Ecto neural progenitor cell (in vitro differentiated cells): ENCODE data around the gene TDRD10.

Source experiments
- DNase-seq: peaks from one replicate; pipeline ENCODE4 v3.0.0-alpha.2; 2018; ENCODE audit warnings: low spot score

The TDRD10 gene

GRCh38 chr1:154578058-154578418 is 76.0 kb downstream of the TDRD10 start:
- DNase-seq = no peak

- no peak for DNase-seq
These were observed 77.4 kb downstream of the TDRD10 start for GRCh38 chr1:154579374-154579773.

DNA sequence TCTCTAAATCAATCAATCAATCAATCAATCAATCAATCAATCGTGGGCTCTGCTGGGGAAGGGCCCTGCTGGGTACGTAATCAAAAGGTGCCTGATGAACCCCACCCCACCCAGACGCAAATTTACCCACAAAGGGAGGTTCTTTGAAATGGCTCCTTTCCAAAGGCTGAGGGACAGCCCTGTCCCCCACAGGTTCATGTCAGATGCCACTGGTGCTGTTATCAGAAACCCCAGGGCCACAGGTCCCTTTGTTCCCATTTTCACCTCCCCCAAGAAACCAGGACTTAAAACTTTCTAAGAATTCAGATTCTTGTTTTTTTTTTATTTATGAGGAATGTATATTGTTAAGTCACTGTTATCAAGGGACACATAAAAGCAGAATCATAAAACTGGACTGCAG is 79.7 kb downstream of the TDRD10 start:
- DNase-seq = no peak

- DNase-seq = no peak
These were observed 80.9 kb downstream of the TDRD10 start for GRCh38 chr1:154582885-154583284.

GRCh38 chr1:154583773-154584172 is 81.8 kb downstream of the TDRD10 start:
- DNase-seq = no peak

- no peak for DNase-seq
These were observed 82.4 kb downstream of the TDRD10 start for GRCh38 chr1:154584267-154584994.

DNA sequence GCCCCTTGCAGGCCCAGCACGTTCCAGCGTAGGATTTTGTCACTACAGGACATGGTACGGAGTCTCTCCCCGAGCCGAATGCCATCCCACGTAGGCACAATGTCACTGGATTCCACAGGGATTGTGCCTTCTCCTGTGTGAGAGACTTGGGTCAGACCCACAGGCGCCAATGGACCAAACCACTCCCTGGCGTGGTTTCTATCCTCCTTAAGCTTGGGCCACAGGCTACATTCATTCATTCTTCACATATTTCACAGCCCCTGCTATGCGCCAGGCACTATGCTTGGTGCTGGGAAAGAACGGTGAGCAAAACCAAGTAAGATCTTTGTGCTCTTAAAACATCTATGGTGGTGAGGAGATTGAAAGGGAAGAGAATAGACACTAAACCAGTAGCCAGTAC is 84.2 kb downstream of the TDRD10 start:
- DNase-seq = no peak

DNA sequence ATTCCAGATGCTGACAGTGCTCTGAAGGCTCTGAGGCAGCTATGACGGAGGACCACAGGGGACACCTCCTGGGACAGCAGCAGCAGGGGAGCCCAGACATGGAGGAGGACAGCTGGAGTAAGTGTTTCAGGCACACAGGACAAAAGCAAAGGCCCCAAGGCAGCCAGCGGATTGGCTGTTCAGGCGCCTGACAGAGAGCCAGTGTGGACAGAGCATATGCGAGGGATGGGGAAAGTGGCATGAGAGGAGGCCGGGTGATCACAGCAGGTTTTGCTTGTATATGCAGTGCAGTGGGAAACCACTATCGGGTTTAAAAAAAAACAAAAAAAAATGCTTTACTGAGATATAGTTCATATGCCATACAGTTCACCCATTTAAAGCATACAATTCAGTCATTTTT is 84.6 kb downstream of the TDRD10 start:
- DNase-seq = no peak

DNA sequence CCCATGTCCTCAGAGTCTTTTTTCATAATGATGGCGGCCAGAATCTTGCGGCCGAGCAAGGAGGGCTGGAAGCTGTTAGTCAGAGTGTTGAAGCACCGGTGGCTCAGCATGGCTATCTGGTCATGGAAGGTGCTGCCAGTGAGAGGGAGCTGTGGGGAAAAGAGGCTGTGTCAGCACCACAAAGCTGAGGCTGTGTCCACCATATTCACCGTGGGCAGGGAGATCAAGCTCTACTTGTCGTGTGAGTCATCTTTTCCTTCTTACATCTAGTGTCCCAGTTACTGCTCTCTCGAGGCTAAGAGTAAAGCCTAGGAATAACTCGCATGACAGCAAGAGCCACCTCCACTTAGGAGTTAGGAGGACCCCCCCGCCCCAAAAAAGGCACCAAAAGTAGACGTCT is 87.8 kb downstream of the TDRD10 start:
- DNase-seq = no peak

DNA sequence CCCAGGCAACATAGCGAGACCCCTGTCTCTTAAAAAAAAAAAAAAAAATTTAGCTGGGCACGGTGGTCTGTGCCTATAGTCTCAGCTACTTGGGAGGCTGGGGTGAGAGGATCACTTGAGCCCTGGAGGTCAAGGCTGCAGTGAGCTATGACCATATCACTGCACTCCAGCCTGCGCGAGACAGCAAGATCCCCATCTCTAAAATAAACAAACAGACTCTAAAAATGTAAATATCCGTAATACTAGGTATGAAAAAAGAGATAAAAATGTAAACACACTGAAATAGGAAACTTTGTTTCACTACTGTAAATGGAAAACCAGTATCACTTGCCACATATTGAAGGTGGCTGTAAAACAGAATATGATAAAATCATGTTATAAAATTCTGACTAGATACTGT is 88.7 kb downstream of the TDRD10 start:
- DNase-seq = no peak

- DNase-seq = no peak
These were observed 89.2 kb downstream of the TDRD10 start for GRCh38 chr1:154591206-154591605.

- DNase-seq = no peak
These were observed 91.4 kb downstream of the TDRD10 start for GRCh38 chr1:154593390-154593789.

GRCh38 chr1:154594811-154595210 is 92.8 kb downstream of the TDRD10 start:
- DNase-seq = no peak

GRCh38 chr1:154595621-154596020 is 93.6 kb downstream of the TDRD10 start:
- no peak for DNase-seq
